H9 (cell line): ENCODE data around the gene PRKCA. TPM values are rescaled to one million over a fixed set of nuclear protein-coding genes. Genes with fewer than 3 reads are reported as not detected.

Source experiments
- DNase-seq: peaks from one replicate; pipeline ENCODE4 v3.0.0-alpha.2; 2017
- H2AFZ ChIP-seq: one replicate; pipeline ENCODE4 v1.6.1; 2013; ENCODE audit warnings: mild to moderate bottlenecking, low read length, control low read depth, moderate library complexity
- H2AK5ac ChIP-seq: 2 replicates; pipeline ENCODE4 v1.6.1; 2013; ENCODE audit warnings: low read length, control low read depth, mixed read lengths; ENCODE audit not compliant: insufficient read length
- H2BK120ac ChIP-seq: one replicate; pipeline ENCODE4 v1.6.1; 2013; ENCODE audit warnings: low read depth, mild to moderate bottlenecking, low read length, control low read depth, inconsistent platforms; ENCODE audit not compliant: poor library complexity, severe bottlenecking
- H2BK12ac ChIP-seq: 2 replicates; pipeline ENCODE4 v1.6.1; 2013; ENCODE audit warnings: low read length, control low read depth, mixed read lengths, low read depth; ENCODE audit not compliant: insufficient read length
- H2BK15ac ChIP-seq: 2 replicates; pipeline ENCODE4 v1.6.1; 2013; ENCODE audit warnings: low read depth, low read length, control low read depth
- H2BK20ac ChIP-seq: one replicate; pipeline ENCODE4 v1.6.1; 2013; ENCODE audit warnings: low read depth, mild to moderate bottlenecking, low read length, control low read depth, inconsistent platforms; ENCODE audit not compliant: poor library complexity, severe bottlenecking
- H2BK5ac ChIP-seq: 2 replicates; pipeline ENCODE4 v1.6.1; 2013; ENCODE audit warnings: low read length, control low read depth, mixed read lengths; ENCODE audit not compliant: insufficient read length
- H3K14ac ChIP-seq: 2 replicates; pipeline ENCODE4 v1.6.1; 2013; ENCODE audit warnings: low read length, control low read depth; ENCODE audit not compliant: insufficient read depth
- H3K18ac ChIP-seq: 2 replicates; pipeline ENCODE4 v1.6.1; 2013; ENCODE audit warnings: low read depth, mild to moderate bottlenecking, mixed read lengths, low read length, control low read depth; ENCODE audit not compliant: insufficient read length
- H3K23ac ChIP-seq: 2 replicates; pipeline ENCODE4 v1.6.1; 2013; ENCODE audit warnings: low read length, control low read depth, mixed read lengths, low read depth; ENCODE audit not compliant: insufficient read length
- H3K23me2 ChIP-seq: 2 replicates; pipeline ENCODE4 v1.6.1; 2013; ENCODE audit warnings: low read depth, mild to moderate bottlenecking, mixed read lengths, low read length, control low read depth; ENCODE audit not compliant: insufficient read length, poor library complexity, severe bottlenecking
- H3K27ac ChIP-seq: 2 replicates; pipeline ENCODE4 v1.5.1; 2013; ENCODE audit warnings: low read length, control low read depth, mixed read lengths, low read depth; ENCODE audit not compliant: insufficient read length
- H3K27me3 ChIP-seq: 2 replicates; pipeline ENCODE4 v1.6.1; 2013; ENCODE audit warnings: low read length, control low read depth, inconsistent platforms; ENCODE audit not compliant: insufficient read depth
- H3K4ac ChIP-seq: 2 replicates; pipeline ENCODE4 v1.6.1; 2013; ENCODE audit warnings: low read depth, mild to moderate bottlenecking, control low read depth, inconsistent platforms, low read length, moderate library complexity
- H3K4me1 ChIP-seq: 2 replicates; pipeline ENCODE4 v1.6.1; 2013; ENCODE audit warnings: low read length, control low read depth, inconsistent platforms; ENCODE audit not compliant: insufficient read depth
- H3K4me2 ChIP-seq: 2 replicates; pipeline ENCODE4 v1.6.1; 2013; ENCODE audit warnings: low read length, control low read depth, mixed read lengths; ENCODE audit not compliant: insufficient read length, insufficient read depth
- H3K56ac ChIP-seq: 2 replicates; pipeline ENCODE4 v1.6.1; 2013; ENCODE audit warnings: low read depth, mild to moderate bottlenecking, mixed read lengths, low read length, control low read depth; ENCODE audit not compliant: insufficient read length
- H3K79me1 ChIP-seq: 2 replicates; pipeline ENCODE4 v1.6.1; 2013; ENCODE audit warnings: low read depth, mild to moderate bottlenecking, moderate library complexity, low read length, control low read depth, inconsistent platforms; ENCODE audit not compliant: insufficient read depth, poor library complexity, severe bottlenecking
- H3K79me2 ChIP-seq: 2 replicates; pipeline ENCODE4 v1.6.1; 2013; ENCODE audit warnings: low read length, control low read depth, inconsistent platforms; ENCODE audit not compliant: insufficient read depth
- H3K9ac ChIP-seq: 2 replicates; pipeline ENCODE4 v1.6.1; 2013; ENCODE audit warnings: low read length, control low read depth, mixed read lengths; ENCODE audit not compliant: insufficient read length; ENCODE audit errors: extremely low read depth
- H3K9me3 ChIP-seq: one replicate; pipeline ENCODE4 v1.6.1; 2013; ENCODE audit warnings: low read depth, low read length, inconsistent platforms; ENCODE audit not compliant: control insufficient read depth
- H3T11ph ChIP-seq: one replicate; pipeline ENCODE4 v1.6.1; 2013; ENCODE audit warnings: mild to moderate bottlenecking, low read length, control low read depth, inconsistent platforms
- H4K20me1 ChIP-seq: one replicate; pipeline ENCODE4 v1.6.1; 2013; ENCODE audit not compliant: control insufficient read depth, insufficient read length, insufficient read depth
- H4K5ac ChIP-seq: 2 replicates; pipeline ENCODE4 v1.6.1; 2013; ENCODE audit warnings: low read depth, mild to moderate bottlenecking, mixed read lengths, low read length, control low read depth; ENCODE audit not compliant: insufficient read length
- H4K8ac ChIP-seq: replicated peaks from 2 replicates; pipeline ENCODE4 v1.6.1; 2013; ENCODE audit warnings: low read length, control low read depth, mixed read lengths, low read depth; ENCODE audit not compliant: insufficient read length
- H4K91ac ChIP-seq: 2 replicates; pipeline ENCODE4 v1.6.1; 2013; ENCODE audit warnings: low read depth, mild to moderate bottlenecking, moderate library complexity, mixed read lengths, low read length, control low read depth; ENCODE audit not compliant: insufficient read length
- H3K27ac Mint-ChIP-seq, 3 experiments: 2 replicates in 2 of 3; 3 replicates in 1 of 3; pipeline ENCODE4 v1.8.0; 2020 to 2021; ENCODE audit warnings: mixed read lengths in 3 of 3, mild to moderate bottlenecking in 1 of 3, moderate library complexity in 1 of 3
- H3K27me3 Mint-ChIP-seq: 2 replicates; pipeline ENCODE4 v1.8.0; 2021; ENCODE audit warnings: low read depth, mild to moderate bottlenecking, moderate library complexity, mixed read lengths
- H3K36me3 Mint-ChIP-seq, 3 experiments: 2 replicates in 2 of 3; 3 replicates in 1 of 3; pipeline ENCODE4 v1.8.0; 2020 to 2021; ENCODE audit warnings: low read depth in 3 of 3, mixed read lengths in 3 of 3; ENCODE audit not compliant: insufficient read depth in 1 of 3
- H3K4me1 Mint-ChIP-seq, 2 experiments: 2 replicates each; pipeline ENCODE4 v1.8.0; 2020; ENCODE audit warnings: mixed read lengths in 2 of 2
- H3K4me3 Mint-ChIP-seq, 2 experiments: 2 replicates in 1 of 2; 3 replicates in 1 of 2; pipeline ENCODE4 v1.8.0; 2020 to 2021; ENCODE audit warnings: mild to moderate bottlenecking in 2 of 2, mixed read lengths in 2 of 2, moderate library complexity in 1 of 2
- H3K9me3 Mint-ChIP-seq, 2 experiments: 2 replicates in 1 of 2; 3 replicates in 1 of 2; pipeline ENCODE4 v1.8.0; 2020; ENCODE audit warnings: mild to moderate bottlenecking in 2 of 2, mixed read lengths in 2 of 2, moderate library complexity in 1 of 2
- total RNA-seq: library from RNA; stranded (reverse); gene quantifications from 2 replicates; pipeline ENCODE4 v1.2.1, GENCODE V29; 2021
- TF ChIP-seq, protein P1 (sequence below): fragments of 200-600 bp; sonication (generic); conservative IDR thresholded peaks from 3 replicates; pipeline ENCODE4 v1.8.0; 2021; ENCODE audit warnings: antibody characterized with exemption, mild to moderate bottlenecking

PRKCA gene
- total RNA-seq, 1 experiment from 2014 or later, result 10.5 TPM

DNA sequence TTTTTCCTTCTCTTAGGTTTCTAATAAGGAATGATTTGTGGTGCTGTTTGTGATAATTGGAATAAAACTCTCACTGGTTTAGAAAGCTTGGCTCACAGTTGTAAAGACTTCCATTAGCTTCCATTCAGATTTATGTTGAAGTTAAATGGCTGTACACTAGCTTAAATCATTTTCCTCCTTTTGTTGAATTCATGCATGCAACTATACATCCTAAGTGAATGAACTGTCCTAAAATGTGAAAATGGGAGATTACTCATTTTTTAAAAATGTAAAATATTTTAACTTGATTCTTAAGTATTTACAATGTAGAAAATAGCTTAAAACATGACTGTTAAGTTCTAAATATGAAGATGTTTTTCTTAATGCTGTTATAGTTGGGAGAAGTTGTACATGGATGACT, 15.2 kb downstream of the PRKCA start:
- H4K91ac ChIP-seq, result no peak overlapping the region
- no peak overlapping the region for H3K14ac ChIP-seq
- H3K4me1 ChIP-seq, result no peaks in the 10 kb centered on the region
- peaks cover 10 to 11% (median 10%) of the 10 kb centered on the region in 3 experiments; a peak in 5 of 7 replicates for H3K36me3 Mint-ChIP-seq
- no peak overlapping the region for H3T11ph ChIP-seq
- no peak overlapping the region for H3K9ac ChIP-seq
- no peaks in the 10 kb centered on the region for H3K23me2 ChIP-seq
- no peaks in the 10 kb centered on the region; a peak in 1 of 4 replicates for H3K4me1 Mint-ChIP-seq
- no peak overlapping the region for H4K5ac ChIP-seq
- TF ChIP-seq, protein P1, sequence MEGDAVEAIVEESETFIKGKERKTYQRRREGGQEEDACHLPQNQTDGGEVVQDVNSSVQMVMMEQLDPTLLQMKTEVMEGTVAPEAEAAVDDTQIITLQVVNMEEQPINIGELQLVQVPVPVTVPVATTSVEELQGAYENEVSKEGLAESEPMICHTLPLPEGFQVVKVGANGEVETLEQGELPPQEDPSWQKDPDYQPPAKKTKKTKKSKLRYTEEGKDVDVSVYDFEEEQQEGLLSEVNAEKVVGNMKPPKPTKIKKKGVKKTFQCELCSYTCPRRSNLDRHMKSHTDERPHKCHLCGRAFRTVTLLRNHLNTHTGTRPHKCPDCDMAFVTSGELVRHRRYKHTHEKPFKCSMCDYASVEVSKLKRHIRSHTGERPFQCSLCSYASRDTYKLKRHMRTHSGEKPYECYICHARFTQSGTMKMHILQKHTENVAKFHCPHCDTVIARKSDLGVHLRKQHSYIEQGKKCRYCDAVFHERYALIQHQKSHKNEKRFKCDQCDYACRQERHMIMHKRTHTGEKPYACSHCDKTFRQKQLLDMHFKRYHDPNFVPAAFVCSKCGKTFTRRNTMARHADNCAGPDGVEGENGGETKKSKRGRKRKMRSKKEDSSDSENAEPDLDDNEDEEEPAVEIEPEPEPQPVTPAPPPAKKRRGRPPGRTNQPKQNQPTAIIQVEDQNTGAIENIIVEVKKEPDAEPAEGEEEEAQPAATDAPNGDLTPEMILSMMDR, result no peak
- no peak overlapping the region for H2AK5ac ChIP-seq
- no peak overlapping the region for H2BK120ac ChIP-seq
- H3K9me3 Mint-ChIP-seq, result peaks cover 9 to 11% of the 10 kb centered on the region in 2 experiments; a peak in 4 of 5 replicates
- no peaks in the 10 kb centered on the region for H3K79me1 ChIP-seq
- no peak overlapping the region for H4K8ac ChIP-seq
- no peak overlapping the region for H2BK15ac ChIP-seq
- no peak overlapping the region for H3K4me2 ChIP-seq
- no peak overlapping the region for H3K18ac ChIP-seq
- no peak overlapping the region for H3K4me3 Mint-ChIP-seq
- no peaks in the 10 kb centered on the region for H3K79me2 ChIP-seq
- H2BK12ac ChIP-seq, result no peak overlapping the region
- H3K27me3 ChIP-seq, result no peaks in the 10 kb centered on the region
- no peaks in the 10 kb centered on the region for H3K9me3 ChIP-seq
- H2AFZ ChIP-seq, result no peak overlapping the region
- no peak overlapping the region for H2BK5ac ChIP-seq
- H2BK20ac ChIP-seq, result no peak overlapping the region
- no peak overlapping the region for H3K4ac ChIP-seq
- no peaks in the 10 kb centered on the region for H4K20me1 ChIP-seq
- no peak overlapping the region for H3K56ac ChIP-seq
- no peak overlapping the region for H3K27ac ChIP-seq
- no peaks in the 10 kb centered on the region for H3K27me3 Mint-ChIP-seq
- H3K27ac Mint-ChIP-seq, result no peak overlapping the region; a peak in 1 of 7 replicates
- no peak overlapping the region for H3K23ac ChIP-seq
- no peak for DNase-seq
